ENCODE results near the gene RAD51B. TPM values are rescaled to one million over a fixed set of nuclear protein-coding genes. Genes with fewer than 3 reads are reported as not detected.

The RAD51B gene
- total RNA-seq, 1 experiment from 2014 or later = 16.7 TPM

DNA sequence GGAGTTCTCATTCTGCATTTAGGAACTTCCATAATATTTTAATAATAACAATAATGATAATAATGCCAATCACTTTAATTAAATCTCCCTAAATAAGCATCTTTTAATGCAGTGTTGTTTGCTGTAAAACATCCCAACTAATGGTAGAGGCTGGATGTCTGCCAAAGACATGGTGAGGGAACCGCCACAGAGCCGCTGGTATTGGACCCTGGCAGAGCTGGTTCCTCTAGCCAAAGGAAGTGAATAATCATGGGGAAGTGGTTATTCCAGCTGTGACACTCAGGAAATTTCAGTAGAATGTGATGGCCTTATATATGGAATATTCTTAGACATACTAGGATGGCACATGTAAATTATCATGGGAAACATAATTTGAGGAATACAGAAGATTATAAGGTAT is 490.0 kb downstream of the RAD51B start:
- TF ChIP-seq, protein P1, sequence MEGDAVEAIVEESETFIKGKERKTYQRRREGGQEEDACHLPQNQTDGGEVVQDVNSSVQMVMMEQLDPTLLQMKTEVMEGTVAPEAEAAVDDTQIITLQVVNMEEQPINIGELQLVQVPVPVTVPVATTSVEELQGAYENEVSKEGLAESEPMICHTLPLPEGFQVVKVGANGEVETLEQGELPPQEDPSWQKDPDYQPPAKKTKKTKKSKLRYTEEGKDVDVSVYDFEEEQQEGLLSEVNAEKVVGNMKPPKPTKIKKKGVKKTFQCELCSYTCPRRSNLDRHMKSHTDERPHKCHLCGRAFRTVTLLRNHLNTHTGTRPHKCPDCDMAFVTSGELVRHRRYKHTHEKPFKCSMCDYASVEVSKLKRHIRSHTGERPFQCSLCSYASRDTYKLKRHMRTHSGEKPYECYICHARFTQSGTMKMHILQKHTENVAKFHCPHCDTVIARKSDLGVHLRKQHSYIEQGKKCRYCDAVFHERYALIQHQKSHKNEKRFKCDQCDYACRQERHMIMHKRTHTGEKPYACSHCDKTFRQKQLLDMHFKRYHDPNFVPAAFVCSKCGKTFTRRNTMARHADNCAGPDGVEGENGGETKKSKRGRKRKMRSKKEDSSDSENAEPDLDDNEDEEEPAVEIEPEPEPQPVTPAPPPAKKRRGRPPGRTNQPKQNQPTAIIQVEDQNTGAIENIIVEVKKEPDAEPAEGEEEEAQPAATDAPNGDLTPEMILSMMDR (conservative IDR thresholded peaks at IDR 0.05) = no peak
- no peak overlapping the region for H3T11ph ChIP-seq (ENCODE audit: low read length)

More for the DNA sequence above, 490.0 kb downstream of the RAD51B start:
- H4K8ac ChIP-seq (replicated peaks; ENCODE audit: insufficient read length, low read depth, low read length) = no peak overlapping the region
- Mint-ChIP-seq H3K27me3 (ENCODE audit: low read depth) (no peaks in the 10 kb centered on the region), H3K36me3 (ENCODE audit: insufficient read depth in 1 of 3, low read depth in 3 of 3) (no peaks in the 10 kb centered on the region), H3K4me1 (peaks cover 30 to 33% of the 10 kb centered on the region in 2 experiments), H3K9me3 (no peaks in the 10 kb centered on the region), H3K4me3 (no peak overlapping the region), H3K27ac (no peak overlapping the region)
- no CpG with 5 or more reads among the region's 2 CpGs for WGBS (ENCODE audit: extremely low coverage, insufficient read length, low lambda C conversion rate)
- H3K27me3 ChIP-seq (ENCODE audit: insufficient read depth, low read length) = no peaks in the 10 kb centered on the region; the same call in 1 of the 2 replicates
- no peak overlapping the region for H2BK20ac ChIP-seq (ENCODE audit: low read depth, low read length, poor library complexity, severe bottlenecking)
- DNase-seq = no peak
- H3K23ac ChIP-seq (ENCODE audit: insufficient read length, low read depth, low read length) = no peak overlapping the region
- no peak overlapping the region for H3K56ac ChIP-seq (ENCODE audit: insufficient read length, low read depth, low read length)
- H2AK5ac ChIP-seq (ENCODE audit: insufficient read length, low read length) = no peak overlapping the region
- no peak overlapping the region for H3K18ac ChIP-seq (ENCODE audit: insufficient read length, low read depth, low read length)
- no peak overlapping the region for H2BK12ac ChIP-seq (ENCODE audit: insufficient read length, low read depth, low read length)
- no peaks in the 10 kb centered on the region for H4K20me1 ChIP-seq (ENCODE audit: control insufficient read depth, insufficient read depth, insufficient read length)
- H3K79me2 ChIP-seq (ENCODE audit: insufficient read depth, low read length) = no peaks in the 10 kb centered on the region
- H2AFZ ChIP-seq (ENCODE audit: low read length) = no peak overlapping the region
- H3K23me2 ChIP-seq (ENCODE audit: insufficient read length, low read depth, low read length, poor library complexity, severe bottlenecking) = no peaks in the 10 kb centered on the region
- no peak overlapping the region for H3K27ac ChIP-seq (ENCODE audit: insufficient read length, low read depth, low read length)
- H3K9me3 ChIP-seq (ENCODE audit: control insufficient read depth, low read depth, low read length) = no peaks in the 10 kb centered on the region
- no peak overlapping the region for H2BK5ac ChIP-seq (ENCODE audit: insufficient read length, low read length)
- H3K79me1 ChIP-seq (ENCODE audit: insufficient read depth, low read depth, low read length, poor library complexity, severe bottlenecking) = no peaks in the 10 kb centered on the region
- no peak overlapping the region for H3K9ac ChIP-seq (ENCODE audit: extremely low read depth, insufficient read length, low read length)
- no peak overlapping the region for H4K5ac ChIP-seq (ENCODE audit: insufficient read length, low read depth, low read length)
- no peak overlapping the region for H3K4ac ChIP-seq (ENCODE audit: low read depth, low read length)
- H3K4me2 ChIP-seq (ENCODE audit: insufficient read depth, insufficient read length, low read length) = no peak overlapping the region
- H3K4me1 ChIP-seq (ENCODE audit: insufficient read depth, low read length) = peaks cover 4% of the 10 kb centered on the region; the same call in 1 of the 2 replicates
- no peak overlapping the region for H2BK15ac ChIP-seq (ENCODE audit: low read depth, low read length)
- H2BK120ac ChIP-seq (ENCODE audit: low read depth, low read length, poor library complexity, severe bottlenecking) = no peak overlapping the region
- no peak overlapping the region for H4K91ac ChIP-seq (ENCODE audit: insufficient read length, low read depth, low read length)
- no peak overlapping the region for H3K14ac ChIP-seq (ENCODE audit: insufficient read depth, low read length)
